Stimulated activated CD8-positive, alpha-beta memory T cell treated with anti-CD3 and anti-CD28 coated beads, Interleukin-15, amount 100 ng/mL, for 24 hours (primary cell): ENCODE measurements around the gene PAX5.

Experiments used
- DNase-seq: peaks from one replicate; pipeline ENCODE4 v3.0.0-alpha.2; 2020; ENCODE audit warnings: low read depth

PAX5 gene

DNA sequence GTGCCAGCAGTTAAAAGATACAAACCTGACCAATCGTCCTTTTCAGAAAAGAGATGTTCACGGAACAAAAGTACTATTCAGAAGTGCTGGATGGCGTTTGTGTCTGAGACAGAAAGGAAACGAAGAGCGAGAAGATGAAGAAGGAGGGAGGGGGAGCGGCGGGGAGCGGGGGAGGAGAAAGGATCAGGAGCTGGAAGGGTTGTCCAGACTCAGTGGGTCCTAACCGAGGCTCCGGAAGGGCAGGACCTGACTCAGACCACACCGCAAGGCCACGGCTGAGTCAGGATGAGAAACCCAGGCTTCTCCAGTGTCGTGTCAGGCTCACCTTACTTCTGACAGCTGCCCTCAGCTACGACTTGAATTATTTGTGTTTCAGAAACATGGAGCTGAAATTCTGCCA lies 46.2 kb downstream of the PAX5 start:
- no peak for DNase-seq

DNA sequence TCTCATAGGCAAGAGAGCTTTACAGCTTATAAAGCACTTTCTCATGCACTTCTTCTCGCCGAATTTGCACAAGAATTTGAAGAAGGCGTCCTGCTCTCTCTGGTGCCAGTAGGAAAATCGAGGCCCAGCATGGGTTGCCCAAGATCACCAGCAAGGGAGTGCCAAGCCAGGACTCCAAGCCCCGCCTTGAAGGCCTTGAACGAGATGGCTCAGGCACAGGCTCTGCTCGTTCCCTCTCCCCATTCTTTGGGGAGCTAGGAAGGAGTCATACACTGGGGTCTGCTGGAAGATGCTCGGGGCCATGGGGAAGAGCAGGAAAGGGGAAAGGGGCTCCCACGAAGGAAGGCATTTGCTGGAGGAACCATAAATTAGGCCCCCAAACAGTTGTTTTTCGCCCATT lies 46.7 kb downstream of the PAX5 start:
- no peak for DNase-seq

- no peak for DNase-seq
Measured at GRCh38 chr9:36986468-36987408, 47.3 kb downstream of the PAX5 start.

DNA sequence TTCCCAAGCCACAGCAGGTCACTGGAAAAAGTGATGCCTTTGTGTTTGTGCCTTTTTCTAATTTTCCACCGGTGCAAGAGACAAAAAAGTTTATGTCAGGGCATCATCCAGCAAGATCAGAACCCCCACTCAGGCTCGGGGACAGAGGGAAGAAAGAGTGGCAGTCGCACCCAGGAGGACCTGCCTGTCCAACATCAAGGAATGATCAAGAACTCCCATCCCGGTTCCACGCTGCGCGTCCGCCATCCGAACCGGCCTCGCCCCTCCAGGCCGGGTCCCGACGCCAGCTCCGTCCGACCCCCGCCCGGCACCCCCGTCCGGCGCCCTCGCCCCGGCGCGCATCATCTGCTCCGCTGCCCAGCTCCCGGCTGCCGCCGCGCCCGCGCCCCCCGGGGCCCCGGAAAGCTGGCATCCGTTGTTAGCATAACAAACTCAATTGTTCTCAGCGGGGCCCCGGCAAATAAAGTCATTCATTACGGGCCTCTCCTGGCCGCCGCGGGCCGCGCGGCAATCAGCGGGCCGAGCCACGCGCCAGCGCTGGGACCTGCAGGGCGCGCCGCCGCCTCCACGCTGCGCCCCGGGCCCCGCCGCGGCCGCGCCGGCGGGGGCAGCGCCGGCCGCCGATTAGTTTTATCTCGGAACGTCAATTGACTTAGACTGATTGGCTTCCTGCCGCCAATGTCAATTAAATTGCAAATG lies 48.1 kb downstream of the PAX5 start:
- DNase-seq: no peak

DNA sequence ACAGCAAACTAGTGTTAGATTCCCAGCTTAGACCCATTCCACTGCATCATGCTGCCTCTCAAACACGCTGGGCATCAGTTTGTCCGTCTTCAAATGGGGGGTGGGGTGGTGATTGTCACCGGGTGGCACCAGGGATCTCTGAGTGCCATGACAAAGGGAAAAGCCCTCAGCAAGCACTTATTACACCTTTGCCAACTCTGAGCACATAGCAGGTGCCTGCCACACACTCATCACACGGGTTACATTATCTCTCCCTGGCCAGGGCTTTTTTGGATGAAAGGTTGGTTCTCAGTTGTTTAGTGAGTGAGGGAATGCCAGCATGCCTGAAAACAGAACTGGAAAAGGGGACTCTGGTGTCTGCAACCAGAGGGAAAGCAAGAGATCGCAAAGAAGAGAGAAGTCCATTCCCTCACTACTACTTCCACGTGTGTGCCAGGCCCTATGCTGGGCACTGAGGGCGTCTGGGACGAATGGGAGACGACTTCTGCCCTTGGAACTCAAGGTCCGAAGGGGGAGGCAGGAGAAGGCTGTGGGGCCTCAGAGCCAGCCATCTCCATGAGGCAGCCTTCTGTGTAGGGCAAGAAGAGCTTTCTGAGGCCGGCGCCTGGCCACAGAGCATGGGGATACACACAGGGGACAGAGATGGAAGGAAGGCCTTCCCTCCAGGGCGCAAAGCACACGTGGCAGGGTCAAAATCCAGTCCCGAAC lies 48.9 kb downstream of the PAX5 start:
- DNase-seq: no peak

- DNase-seq: no peak
Measured at GRCh38 chr9:36980148-36980974, 53.7 kb downstream of the PAX5 start.

GRCh38 chr9:36976371-36977030 lies 57.6 kb downstream of the PAX5 start:
- DNase-seq: no peak

DNA sequence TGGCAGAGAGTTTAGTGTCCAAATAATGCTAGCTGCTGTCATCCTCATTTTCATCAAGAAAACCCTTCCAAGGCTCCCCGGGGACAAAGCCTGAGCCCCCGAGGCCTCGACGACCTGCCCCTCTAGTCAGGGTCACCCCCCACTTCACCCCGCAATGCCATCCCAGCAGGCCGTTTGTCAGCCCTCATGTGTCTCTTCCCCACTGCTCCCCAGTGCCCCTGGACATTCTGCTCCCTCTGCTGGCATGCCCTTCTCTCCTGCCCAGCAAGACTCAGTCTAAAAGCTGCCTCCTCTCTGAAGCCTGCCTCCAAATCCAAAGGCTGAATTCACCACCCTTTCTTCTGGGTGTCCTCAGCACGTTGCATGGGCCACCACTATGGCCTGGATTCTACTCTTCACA lies 59.3 kb downstream of the PAX5 start:
- DNase-seq: no peak

DNA sequence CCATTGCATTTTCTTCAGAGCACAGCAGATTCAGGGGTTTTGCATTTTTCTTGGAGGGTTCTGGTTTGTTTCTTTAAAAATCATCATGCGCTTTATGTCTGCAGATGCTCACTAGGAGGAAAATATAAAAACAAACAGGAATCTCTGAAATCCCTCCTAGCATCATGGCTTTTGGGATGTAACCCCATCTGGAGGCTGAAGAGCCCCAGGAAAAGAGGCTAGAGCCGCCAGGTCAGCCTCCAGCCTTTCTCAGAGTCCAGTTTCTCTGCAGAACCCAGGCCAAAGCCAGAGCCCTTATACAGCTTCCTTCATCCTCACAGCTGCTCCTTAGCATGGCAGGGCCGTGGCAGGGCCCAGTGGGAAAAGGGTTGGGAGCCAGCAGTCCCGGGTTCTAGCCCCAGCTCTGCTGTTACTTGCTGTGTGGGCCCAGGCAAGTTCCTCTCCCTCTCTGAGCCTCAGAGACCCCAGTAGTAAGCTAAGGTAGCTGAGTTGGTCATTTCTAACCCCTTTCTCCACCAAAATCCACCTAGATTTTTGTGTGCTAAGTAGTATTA lies 62.1 kb downstream of the PAX5 start:
- no peak for DNase-seq

- DNase-seq: no peak
Measured at GRCh38 chr9:36970007-36970888, 63.8 kb downstream of the PAX5 start.

DNA sequence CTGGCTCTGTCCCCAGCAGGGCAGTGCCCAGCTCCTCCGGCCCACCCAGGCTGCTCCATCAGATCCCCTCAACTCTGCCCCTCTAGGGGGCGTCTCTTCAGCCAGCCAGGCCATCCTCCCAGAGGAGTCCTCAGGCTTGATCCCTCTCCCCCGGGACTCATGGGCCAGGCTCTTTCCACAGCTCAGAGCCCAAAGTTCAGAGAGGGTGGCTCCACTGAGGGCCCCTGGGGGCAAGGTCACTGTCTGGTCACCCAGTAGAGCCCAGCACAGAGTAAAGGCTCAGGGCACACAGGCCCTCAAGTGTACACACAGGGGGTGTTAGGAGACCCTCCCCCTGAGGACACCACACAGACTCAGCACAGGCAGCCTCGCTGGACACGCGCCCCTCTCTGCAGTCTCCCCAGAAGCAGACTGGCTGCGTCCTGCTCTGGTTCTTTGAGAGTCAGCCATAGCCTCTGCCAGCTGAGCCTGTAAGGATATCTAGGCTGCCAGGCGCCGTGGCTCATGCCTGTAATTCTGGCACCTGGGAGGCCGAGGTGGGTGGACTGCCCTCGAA lies 64.8 kb downstream of the PAX5 start:
- DNase-seq: no peak

GRCh38 chr9:36968574-36969215 lies 65.4 kb downstream of the PAX5 start:
- DNase-seq: no peak

DNA sequence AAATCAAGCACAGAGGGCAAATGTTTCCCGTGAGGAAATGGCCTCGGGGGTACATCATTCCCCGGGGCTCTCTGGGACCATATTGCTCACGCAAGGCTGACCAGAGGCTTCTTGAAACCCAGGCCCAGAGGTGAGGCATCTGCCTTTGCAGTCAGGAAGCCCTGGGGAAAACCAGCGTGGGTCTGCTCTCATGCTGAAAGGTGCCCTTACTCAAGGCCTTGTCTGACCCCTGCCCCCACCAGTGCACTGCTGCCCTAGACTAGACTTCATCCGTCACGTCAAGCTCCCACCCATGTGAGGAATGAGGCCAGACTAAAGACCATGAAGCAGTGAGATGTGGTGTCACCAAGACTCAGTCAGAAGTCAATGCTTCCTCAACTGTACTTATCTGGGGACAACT lies 66.1 kb downstream of the PAX5 start:
- no peak for DNase-seq

DNA sequence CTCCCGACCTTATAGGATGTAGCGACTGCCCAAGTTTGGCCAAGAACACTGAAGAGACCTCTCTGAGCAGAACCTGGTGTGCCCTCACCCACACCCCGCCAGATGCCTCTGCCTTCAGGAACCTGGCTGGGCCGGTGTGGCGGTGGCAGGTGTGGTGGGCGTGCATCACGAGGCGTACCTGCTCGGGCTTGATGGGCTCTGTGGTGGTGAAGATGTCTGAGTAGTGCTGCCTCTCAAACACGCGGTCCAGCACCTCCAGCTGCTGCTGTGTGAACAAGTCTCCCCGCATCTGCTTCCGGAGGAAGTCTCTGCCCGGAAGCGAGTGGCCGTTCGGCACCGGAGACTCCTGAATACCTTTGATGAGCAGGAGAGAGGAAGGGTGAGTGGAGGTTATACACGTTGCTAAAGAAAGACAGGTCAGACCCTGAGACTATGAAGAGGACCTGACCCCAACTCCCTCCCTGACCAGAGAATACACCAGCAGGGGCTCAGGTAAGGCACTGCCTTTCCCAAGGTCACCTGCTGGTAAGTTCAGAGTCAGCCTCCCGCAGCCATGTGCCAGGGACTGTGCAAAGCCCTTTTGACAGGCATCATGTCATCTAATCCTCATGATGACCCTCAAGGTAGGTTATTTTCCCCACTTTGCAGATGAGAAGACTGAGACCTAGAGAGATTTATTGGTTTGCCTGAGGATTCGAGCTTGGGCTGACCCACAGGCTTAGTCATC lies 67.5 kb downstream of the PAX5 start:
- no peak for DNase-seq

GRCh38 chr9:36964791-36965190 lies 69.3 kb downstream of the PAX5 start:
- DNase-seq: no peak

GRCh38 chr9:36963346-36963745 lies 70.7 kb downstream of the PAX5 start:
- DNase-seq: no peak

- no peak for DNase-seq
Measured at GRCh38 chr9:36962691-36963090, 71.4 kb downstream of the PAX5 start.

DNA sequence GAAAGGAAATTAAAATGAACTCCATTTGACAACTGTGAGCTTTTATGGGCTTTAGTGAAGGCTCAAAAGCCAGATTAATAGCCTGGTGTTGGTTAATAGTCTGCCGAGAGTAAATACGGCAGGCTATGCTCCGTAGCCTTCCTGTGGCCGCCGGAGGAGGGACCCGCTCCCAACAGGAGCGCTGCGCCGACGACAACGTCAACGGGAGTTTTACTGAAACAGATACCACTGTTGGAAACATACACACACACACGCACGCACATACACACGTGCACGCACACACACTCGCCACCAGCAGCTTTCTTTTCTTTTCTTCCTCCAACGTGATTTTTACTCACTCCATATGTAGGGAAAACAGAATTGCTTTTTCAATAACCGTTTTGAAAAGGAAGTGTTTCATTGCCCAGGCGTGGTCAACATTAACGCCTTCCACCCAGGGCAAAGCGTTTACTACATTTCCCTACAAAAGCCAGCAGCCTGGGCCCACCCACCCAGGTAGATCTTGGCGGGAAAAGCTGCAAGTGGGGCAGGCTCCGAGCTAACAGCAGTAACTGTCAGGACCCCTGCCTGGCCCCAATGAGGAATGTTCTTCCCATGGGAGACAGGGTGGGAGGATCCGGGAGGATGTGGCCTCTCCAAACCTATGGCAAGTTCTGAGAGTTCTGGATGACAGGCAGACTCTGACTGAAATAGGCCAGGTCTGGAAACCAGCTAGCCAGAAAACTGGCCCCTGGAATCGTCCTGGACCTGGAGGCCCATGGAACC lies 72.3 kb downstream of the PAX5 start:
- DNase-seq: no peak
